WTC11 (cell line): ENCODE results near the gene DR1. TPM values are rescaled to one million over a fixed set of nuclear protein-coding genes. Genes with fewer than 3 reads are reported as not detected.

Source experiments
- ATAC-seq: fragments of 200-7000 bp; cut with Tn5 transposase; 2 replicates; pipeline ENCODE4 v1.10.0; 2021; ENCODE audit warnings: mild to moderate bottlenecking, moderate library complexity
- CTCF ChIA-PET: fragments of 300-600 bp; sonication (Branson Sonifier 250); formaldehyde crosslinking; loops from one replicate; lab custom pipeline; 2021; ENCODE audit warnings: antibody characterized with exemption; lab: Charles Lee
- POLR2A ChIA-PET: fragments of 350-600 bp; sonication (Branson Sonifier 250); formaldehyde crosslinking; loops from one replicate; lab custom pipeline; 2021; ENCODE audit warnings: antibody characterized with exemption; lab: Charles Lee
- DNase-seq: peaks from one replicate; pipeline ENCODE4 v3.0.0; 2021; ENCODE audit warnings: low spot score
- H3K27ac Mint-ChIP-seq: 2 replicates; pipeline ENCODE4 v1.8.0; 2021; ENCODE audit warnings: mixed read lengths
- H3K27me3 Mint-ChIP-seq: 2 replicates; pipeline ENCODE4 v1.8.0; 2021; ENCODE audit warnings: low read depth, mild to moderate bottlenecking, moderate library complexity, mixed read lengths
- H3K36me3 Mint-ChIP-seq: 2 replicates; pipeline ENCODE4 v1.8.0; 2021; ENCODE audit warnings: mixed read lengths
- H3K4me1 Mint-ChIP-seq: 2 replicates; pipeline ENCODE4 v1.8.0; 2022; ENCODE audit warnings: mixed read lengths
- H3K4me3 Mint-ChIP-seq: 2 replicates; pipeline ENCODE4 v1.8.0; 2021; ENCODE audit warnings: mild to moderate bottlenecking, moderate library complexity, mixed read lengths
- H3K9me3 Mint-ChIP-seq: 2 replicates; pipeline ENCODE4 v1.8.0; 2021; ENCODE audit warnings: mixed read lengths
- ATF1 ChIP-seq: sonication (generic); formaldehyde crosslinking; IDR thresholded peaks from 2 replicates; pipeline ENCODE4 v1.8.1; 2023; ENCODE audit warnings: mild to moderate bottlenecking, moderate library complexity, missing genetic modification reagents
- EMX1 ChIP-seq: fragments of 250-450 bp; sonication (Bioruptor Pico); IDR thresholded peaks from 2 replicates; pipeline ENCODE4 v1.8.0; 2021; ENCODE audit warnings: mild to moderate bottlenecking
- ESRRA ChIP-seq: sonication (generic); formaldehyde crosslinking; IDR thresholded peaks from 2 replicates; pipeline ENCODE4 v1.8.1; 2022; ENCODE audit warnings: mild to moderate bottlenecking, missing genetic modification reagents, borderline replicate concordance
- FOXP1 ChIP-seq: sonication (generic); formaldehyde crosslinking; IDR thresholded peaks from 2 replicates; pipeline ENCODE4 v1.8.0; 2022; ENCODE audit warnings: missing genetic modification reagents, mild to moderate bottlenecking, moderate library complexity, borderline replicate concordance
- GRHL2 ChIP-seq: fragments of 250-450 bp; sonication (Bioruptor Pico); IDR thresholded peaks from 2 replicates; pipeline ENCODE4 v1.8.0; 2022; ENCODE audit warnings: mild to moderate bottlenecking, moderate library complexity; ENCODE audit not compliant: insufficient replicate concordance, severe bottlenecking
- GTF2I ChIP-seq: fragments of 250-450 bp; sonication (Bioruptor Pico); conservative IDR thresholded peaks from 2 replicates; pipeline ENCODE4 v1.4.0; 2021; ENCODE audit warnings: mild to moderate bottlenecking
- JAZF1 ChIP-seq: fragments of 250-450 bp; sonication (Bioruptor Pico); IDR thresholded peaks from 2 replicates; pipeline ENCODE4 v1.9.0; 2021; ENCODE audit warnings: moderate library complexity, mild to moderate bottlenecking, inconsistent platforms
- NR1H2 ChIP-seq: sonication (generic); formaldehyde crosslinking; IDR thresholded peaks from 2 replicates; pipeline ENCODE4 v1.9.0; 2021; ENCODE audit warnings: mild to moderate bottlenecking, moderate library complexity, missing genetic modification reagents
- SMAD3 ChIP-seq: sonication (generic); formaldehyde crosslinking; IDR thresholded peaks from 2 replicates; pipeline ENCODE4 v1.8.0; 2022; ENCODE audit warnings: missing genetic modification reagents, mild to moderate bottlenecking, borderline replicate concordance
- SMAD4 ChIP-seq: sonication (generic); formaldehyde crosslinking; IDR thresholded peaks from 2 replicates; pipeline ENCODE4 v1.8.0; 2022; ENCODE audit warnings: mild to moderate bottlenecking, missing genetic modification reagents
- ZNF219 ChIP-seq: sonication (generic); formaldehyde crosslinking; IDR thresholded peaks from 2 replicates; pipeline ENCODE4 v1.8.0; 2023; ENCODE audit warnings: missing genetic modification reagents, mild to moderate bottlenecking, borderline replicate concordance
- ZNF263 ChIP-seq: sonication (generic); formaldehyde crosslinking; IDR thresholded peaks from 2 replicates; pipeline ENCODE4 v1.8.1; 2022; ENCODE audit warnings: low read depth, mild to moderate bottlenecking, moderate library complexity, missing genetic modification reagents
- ZNF396 ChIP-seq: fragments of 250-450 bp; sonication (Bioruptor Pico); IDR thresholded peaks from 2 replicates; pipeline ENCODE4 v1.8.0; 2021; ENCODE audit warnings: mild to moderate bottlenecking, moderate library complexity, borderline replicate concordance
- ZNF416 ChIP-seq: fragments of 250-450 bp; sonication (Bioruptor Pico); IDR thresholded peaks from 2 replicates; pipeline ENCODE4 v1.9.0; 2021; ENCODE audit warnings: mild to moderate bottlenecking, inconsistent platforms
- total RNA-seq: library from RNA; stranded (reverse); gene quantifications from 3 replicates; pipeline ENCODE4 v1.2.3, GENCODE V29; 2021
- TF ChIP-seq, protein P1 (sequence below): sonication (generic); formaldehyde crosslinking; IDR thresholded peaks from 2 replicates; pipeline ENCODE4 v1.8.0; 2022; ENCODE audit warnings: mild to moderate bottlenecking, missing genetic modification reagents
- TF ChIP-seq, protein P2 (sequence below): fragments of 250-450 bp; sonication (Bioruptor Pico); conservative IDR thresholded peaks from 2 replicates; pipeline ENCODE4 v1.9.0; 2021; ENCODE audit warnings: mild to moderate bottlenecking
- TF ChIP-seq, protein P3 (sequence below): sonication (generic); formaldehyde crosslinking; IDR thresholded peaks from 2 replicates; pipeline ENCODE4 v1.8.1; 2023; ENCODE audit warnings: mild to moderate bottlenecking, missing genetic modification reagents, moderate library complexity
- TF ChIP-seq, protein P4 (sequence below): fragments of 250-450 bp; sonication (Bioruptor Pico); IDR thresholded peaks from 2 replicates; pipeline ENCODE4 v2.1.2; 2022; ENCODE audit warnings: mild to moderate bottlenecking, moderate library complexity
- TF ChIP-seq, protein P5 (sequence below): sonication (generic); formaldehyde crosslinking; IDR thresholded peaks from 2 replicates; pipeline ENCODE4 v1.8.1; 2023; ENCODE audit warnings: mild to moderate bottlenecking, missing genetic modification reagents, moderate library complexity
- TF ChIP-seq, protein P6 (sequence below): fragments of 250-450 bp; sonication (Bioruptor Pico); IDR thresholded peaks from 2 replicates; pipeline ENCODE4 v1.9.0; 2021; ENCODE audit warnings: mild to moderate bottlenecking
- TF ChIP-seq, protein P7 (sequence below): fragments of 250-450 bp; sonication (Bioruptor Pico); IDR thresholded peaks from 2 replicates; pipeline ENCODE4 v1.9.0; 2021; ENCODE audit warnings: mild to moderate bottlenecking, borderline replicate concordance

DR1 gene
- total RNA-seq, 1 experiment from 2014 or later: 62.8 TPM

DNA sequence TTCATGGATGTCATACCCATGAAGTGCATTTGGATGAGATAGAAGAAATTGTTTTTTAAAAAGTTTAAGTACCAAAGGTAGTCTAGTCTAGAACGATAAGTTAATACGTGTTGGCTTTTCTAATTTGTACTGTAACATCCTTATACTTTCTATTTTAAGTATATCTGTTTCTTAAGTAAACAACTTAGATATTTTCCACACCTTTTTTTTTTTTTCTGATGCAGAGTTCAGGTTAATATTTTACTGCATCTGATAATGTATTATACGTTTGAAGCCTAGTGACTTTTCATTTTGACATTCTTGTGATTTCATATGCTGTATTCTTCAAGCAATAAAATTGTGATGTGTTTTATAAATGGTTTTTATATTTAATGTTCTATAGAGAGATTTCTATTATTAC is 16.5 kb downstream of the DR1 start (continued):
- no peak for TF ChIP-seq ZNF263 (CRISPR knock-in tag)

DNA sequence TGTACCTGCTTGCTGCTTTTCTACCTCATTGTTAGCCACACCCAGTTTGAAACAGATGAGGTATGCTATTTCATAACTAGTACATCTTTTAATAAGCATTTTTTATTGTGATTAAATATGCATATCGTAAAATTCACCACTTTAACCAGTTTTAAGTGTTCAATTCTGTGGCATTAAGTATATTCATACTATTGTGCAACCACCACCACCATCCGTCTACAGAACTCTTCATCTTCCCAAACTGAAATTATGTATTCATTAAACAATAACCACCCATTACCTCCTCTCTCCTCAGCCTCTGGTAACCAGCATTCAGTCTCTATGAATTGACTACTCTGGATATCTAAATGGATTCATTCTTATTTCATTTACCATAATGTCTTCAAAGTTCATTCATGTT is 20.1 kb downstream of the DR1 start:
- no peak for DNase-seq
- ATAC-seq: no peak
- H3K36me3 Mint-ChIP-seq: peaks cover 22% of the 10 kb centered on the region

DNA sequence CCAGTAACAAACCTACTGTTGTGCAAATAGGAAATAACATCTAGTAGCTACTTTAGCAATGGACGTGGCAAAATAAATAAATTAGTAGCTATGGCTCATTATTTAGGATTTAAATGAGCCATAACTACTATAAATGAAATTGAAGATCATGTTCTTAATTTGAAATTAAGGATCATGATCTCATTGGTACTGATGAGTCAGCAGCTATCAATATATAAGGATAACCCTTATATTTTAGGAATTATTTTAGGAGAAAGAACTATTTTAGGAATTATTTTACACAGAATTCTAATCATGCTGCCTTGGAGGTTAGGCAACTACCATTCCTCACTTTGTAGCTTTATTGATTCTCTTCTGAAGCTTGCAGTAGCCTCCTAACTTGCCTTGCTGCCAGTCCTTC is 24.0 kb downstream of the DR1 start:
- ChIA-PET CTCF (no interaction called here), POLR2A (no interaction called here)
- DNase-seq (no peak), ATAC-seq (no peak)
- Mint-ChIP-seq H3K27ac (no peak overlapping the region), H3K27me3 (no peaks in the 10 kb centered on the region), H3K9me3 (peaks cover 20% of the 10 kb centered on the region), H3K36me3 (peaks cover 32% of the 10 kb centered on the region), H3K4me1 (no peaks in the 10 kb centered on the region), H3K4me3 (no peak overlapping the region)
- TF ChIP-seq SMAD4 (CRISPR knock-in tag) (no peak), ZNF219 (no peak), FOXP1 (CRISPR knock-in tag) (no peak), SMAD3 (CRISPR knock-in tag) (no peak), GRHL2 (CRISPR knock-in tag) (no peak), ESRRA (no peak)
- TF ChIP-seq, protein P1, sequence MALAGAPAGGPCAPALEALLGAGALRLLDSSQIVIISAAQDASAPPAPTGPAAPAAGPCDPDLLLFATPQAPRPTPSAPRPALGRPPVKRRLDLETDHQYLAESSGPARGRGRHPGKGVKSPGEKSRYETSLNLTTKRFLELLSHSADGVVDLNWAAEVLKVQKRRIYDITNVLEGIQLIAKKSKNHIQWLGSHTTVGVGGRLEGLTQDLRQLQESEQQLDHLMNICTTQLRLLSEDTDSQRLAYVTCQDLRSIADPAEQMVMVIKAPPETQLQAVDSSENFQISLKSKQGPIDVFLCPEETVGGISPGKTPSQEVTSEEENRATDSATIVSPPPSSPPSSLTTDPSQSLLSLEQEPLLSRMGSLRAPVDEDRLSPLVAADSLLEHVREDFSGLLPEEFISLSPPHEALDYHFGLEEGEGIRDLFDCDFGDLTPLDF (CRISPR knock-in tag): no peak
- TF ChIP-seq, protein P2, sequence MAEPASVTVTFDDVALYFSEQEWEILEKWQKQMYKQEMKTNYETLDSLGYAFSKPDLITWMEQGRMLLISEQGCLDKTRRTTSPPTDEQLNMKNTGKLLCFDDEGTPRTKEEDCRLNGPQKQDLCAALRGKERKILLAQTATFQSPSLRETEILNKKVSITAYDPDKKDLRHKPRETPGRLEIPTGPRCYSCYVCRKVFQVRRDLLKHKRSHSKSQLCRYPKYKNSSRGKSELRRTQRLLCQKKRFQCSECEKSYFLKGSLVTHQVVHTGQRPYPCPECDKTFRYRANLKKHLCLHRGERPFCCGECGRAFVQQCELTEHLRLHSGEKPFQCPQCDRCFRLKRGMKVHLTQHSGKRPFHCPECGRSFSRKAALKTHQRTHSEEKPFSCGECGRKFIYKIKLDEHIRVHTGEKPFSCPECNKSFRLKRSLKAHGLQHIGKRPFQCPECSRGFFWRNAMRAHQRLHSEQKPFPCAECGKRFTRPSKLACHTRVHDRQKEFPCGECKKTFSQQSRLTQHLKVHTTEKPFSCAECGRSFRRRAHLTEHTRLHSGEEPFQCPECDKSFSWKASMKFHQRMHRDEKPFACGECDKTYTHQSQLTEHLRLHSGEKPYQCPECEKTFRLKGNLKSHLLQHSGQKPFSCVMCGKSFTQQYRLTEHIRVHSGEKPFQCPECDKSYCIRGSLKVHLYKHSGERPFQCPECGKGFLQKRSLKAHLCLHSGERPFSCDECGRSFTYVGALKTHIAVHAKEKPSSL: no peak

More for the DNA sequence above, 20.1 kb downstream of the DR1 start:
- H3K4me1 Mint-ChIP-seq: 0 out of 2 replicates have a peak, but pooled peaks cover 3% of the 10 kb centered on the region
- no peak overlapping the region for H3K27ac Mint-ChIP-seq
- no peaks in the 10 kb centered on the region for H3K27me3 Mint-ChIP-seq
- TF ChIP-seq, protein P3, sequence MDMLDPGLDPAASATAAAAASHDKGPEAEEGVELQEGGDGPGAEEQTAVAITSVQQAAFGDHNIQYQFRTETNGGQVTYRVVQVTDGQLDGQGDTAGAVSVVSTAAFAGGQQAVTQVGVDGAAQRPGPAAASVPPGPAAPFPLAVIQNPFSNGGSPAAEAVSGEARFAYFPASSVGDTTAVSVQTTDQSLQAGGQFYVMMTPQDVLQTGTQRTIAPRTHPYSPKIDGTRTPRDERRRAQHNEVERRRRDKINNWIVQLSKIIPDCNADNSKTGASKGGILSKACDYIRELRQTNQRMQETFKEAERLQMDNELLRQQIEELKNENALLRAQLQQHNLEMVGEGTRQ (CRISPR knock-in tag): no peak
- no peak for TF ChIP-seq NR1H2 (CRISPR knock-in tag)
- TF ChIP-seq, protein P4, sequence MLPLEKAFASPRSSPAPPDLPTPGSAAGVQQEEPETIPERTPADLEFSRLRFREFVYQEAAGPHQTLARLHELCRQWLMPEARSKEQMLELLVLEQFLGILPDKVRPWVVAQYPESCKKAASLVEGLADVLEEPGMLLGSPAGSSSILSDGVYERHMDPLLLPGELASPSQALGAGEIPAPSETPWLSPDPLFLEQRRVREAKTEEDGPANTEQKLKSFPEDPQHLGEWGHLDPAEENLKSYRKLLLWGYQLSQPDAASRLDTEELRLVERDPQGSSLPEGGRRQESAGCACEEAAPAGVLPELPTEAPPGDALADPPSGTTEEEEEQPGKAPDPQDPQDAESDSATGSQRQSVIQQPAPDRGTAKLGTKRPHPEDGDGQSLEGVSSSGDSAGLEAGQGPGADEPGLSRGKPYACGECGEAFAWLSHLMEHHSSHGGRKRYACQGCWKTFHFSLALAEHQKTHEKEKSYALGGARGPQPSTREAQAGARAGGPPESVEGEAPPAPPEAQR (CRISPR knock-in tag): no peak
- TF ChIP-seq, protein P5, sequence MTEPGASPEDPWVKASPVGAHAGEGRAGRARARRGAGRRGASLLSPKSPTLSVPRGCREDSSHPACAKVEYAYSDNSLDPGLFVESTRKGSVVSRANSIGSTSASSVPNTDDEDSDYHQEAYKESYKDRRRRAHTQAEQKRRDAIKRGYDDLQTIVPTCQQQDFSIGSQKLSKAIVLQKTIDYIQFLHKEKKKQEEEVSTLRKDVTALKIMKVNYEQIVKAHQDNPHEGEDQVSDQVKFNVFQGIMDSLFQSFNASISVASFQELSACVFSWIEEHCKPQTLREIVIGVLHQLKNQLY (CRISPR knock-in tag): no peak
- TF ChIP-seq, protein P6, sequence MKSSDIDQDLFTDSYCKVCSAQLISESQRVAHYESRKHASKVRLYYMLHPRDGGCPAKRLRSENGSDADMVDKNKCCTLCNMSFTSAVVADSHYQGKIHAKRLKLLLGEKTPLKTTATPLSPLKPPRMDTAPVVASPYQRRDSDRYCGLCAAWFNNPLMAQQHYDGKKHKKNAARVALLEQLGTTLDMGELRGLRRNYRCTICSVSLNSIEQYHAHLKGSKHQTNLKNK (CRISPR knock-in tag): no peak
- no peak for TF ChIP-seq EMX1 (CRISPR knock-in tag)
- TF ChIP-seq ZNF396 (CRISPR knock-in tag): no peak
- TF ChIP-seq ZNF416: no peak
- no peak for TF ChIP-seq JAZF1 (CRISPR knock-in tag)
- TF ChIP-seq, protein P7, sequence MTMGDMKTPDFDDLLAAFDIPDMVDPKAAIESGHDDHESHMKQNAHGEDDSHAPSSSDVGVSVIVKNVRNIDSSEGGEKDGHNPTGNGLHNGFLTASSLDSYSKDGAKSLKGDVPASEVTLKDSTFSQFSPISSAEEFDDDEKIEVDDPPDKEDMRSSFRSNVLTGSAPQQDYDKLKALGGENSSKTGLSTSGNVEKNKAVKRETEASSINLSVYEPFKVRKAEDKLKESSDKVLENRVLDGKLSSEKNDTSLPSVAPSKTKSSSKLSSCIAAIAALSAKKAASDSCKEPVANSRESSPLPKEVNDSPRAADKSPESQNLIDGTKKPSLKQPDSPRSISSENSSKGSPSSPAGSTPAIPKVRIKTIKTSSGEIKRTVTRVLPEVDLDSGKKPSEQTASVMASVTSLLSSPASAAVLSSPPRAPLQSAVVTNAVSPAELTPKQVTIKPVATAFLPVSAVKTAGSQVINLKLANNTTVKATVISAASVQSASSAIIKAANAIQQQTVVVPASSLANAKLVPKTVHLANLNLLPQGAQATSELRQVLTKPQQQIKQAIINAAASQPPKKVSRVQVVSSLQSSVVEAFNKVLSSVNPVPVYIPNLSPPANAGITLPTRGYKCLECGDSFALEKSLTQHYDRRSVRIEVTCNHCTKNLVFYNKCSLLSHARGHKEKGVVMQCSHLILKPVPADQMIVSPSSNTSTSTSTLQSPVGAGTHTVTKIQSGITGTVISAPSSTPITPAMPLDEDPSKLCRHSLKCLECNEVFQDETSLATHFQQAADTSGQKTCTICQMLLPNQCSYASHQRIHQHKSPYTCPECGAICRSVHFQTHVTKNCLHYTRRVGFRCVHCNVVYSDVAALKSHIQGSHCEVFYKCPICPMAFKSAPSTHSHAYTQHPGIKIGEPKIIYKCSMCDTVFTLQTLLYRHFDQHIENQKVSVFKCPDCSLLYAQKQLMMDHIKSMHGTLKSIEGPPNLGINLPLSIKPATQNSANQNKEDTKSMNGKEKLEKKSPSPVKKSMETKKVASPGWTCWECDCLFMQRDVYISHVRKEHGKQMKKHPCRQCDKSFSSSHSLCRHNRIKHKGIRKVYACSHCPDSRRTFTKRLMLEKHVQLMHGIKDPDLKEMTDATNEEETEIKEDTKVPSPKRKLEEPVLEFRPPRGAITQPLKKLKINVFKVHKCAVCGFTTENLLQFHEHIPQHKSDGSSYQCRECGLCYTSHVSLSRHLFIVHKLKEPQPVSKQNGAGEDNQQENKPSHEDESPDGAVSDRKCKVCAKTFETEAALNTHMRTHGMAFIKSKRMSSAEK (CRISPR knock-in tag): no peak
- TF ChIP-seq ATF1 (CRISPR knock-in tag): no peak
- no peak for TF ChIP-seq ESRRA
- TF ChIP-seq GTF2I (CRISPR knock-in tag): no peak
- no peak for TF ChIP-seq ZNF219
- ChIA-PET POLR2A (no interaction called here), CTCF (interaction anchor here (1.0 kb wide), 1 partner anchor 61 kb away, joined by 4 read pairs; no protein-coding TSS in a partner anchor)
- H3K4me3 Mint-ChIP-seq: no peak overlapping the region
- no peaks in the 10 kb centered on the region for H3K9me3 Mint-ChIP-seq
